Lower leg skin (tissue), 4 donors: Measurements from ENCODE around the gene MAL. TPM values are rescaled to one million over a fixed set of nuclear protein-coding genes. Genes with fewer than 3 reads are reported as not detected.

ENCODE experiments used
- DNase-seq, 2 donors: peaks; one replicate each; pipeline ENCODE4 v3.0.0-alpha.2; 2019; ENCODE audit warnings: low spot score in 2 of 2
- H3K4me3 ChIP-seq: fragments of 200-600 bp; sonication (generic); 2 replicates; pipeline ENCODE4 v1.5.1; 2017; ENCODE audit warnings: mild to moderate bottlenecking, low read depth; ENCODE audit not compliant: poor library complexity, severe bottlenecking
- CTCF ChIP-seq, 3 donors: fragments of 450-650 bp; IDR thresholded peaks; one replicate each; pipeline ENCODE4 v1.5.1; 2016; ENCODE audit warnings: antibody characterized with exemption in 3 of 3, mild to moderate bottlenecking in 3 of 3, moderate library complexity in 2 of 3
- POLR2A ChIP-seq, 2 donors: fragments of 450-650 bp; IDR thresholded peaks; one replicate each; pipeline ENCODE4 v1.6.1; 2016 to 2017; ENCODE audit warnings: antibody characterized with exemption in 2 of 2, mild to moderate bottlenecking in 1 of 2, moderate library complexity in 1 of 2
- WGBS, 2 donors: methylation state at CpG; one replicate each; pipeline ENCODE4 v1.1.5; 2018; 5-methylcytosine and 5-hydroxymethylcytosine counted together
- intact Hi-C: fragments of 100-400 bp; cut with DNase I; formaldehyde crosslinking; loops from one replicate; pipeline ENCODE4 v1.15.0; 2023; ENCODE audit warnings: low total_unique reads
- total RNA-seq, 4 donors: library from RNA; depleted of rRNA; stranded (reverse); fragments of >200 nt; gene quantifications; one replicate each; pipeline ENCODE4 v1.1.0, GENCODE V29; 2016

Gene MAL
- total RNA-seq, 4 donors from 2014 or later = 5.7 to 24.8 (median 9.4) TPM

GRCh38 chr2:94982156-94982555 lies 43.4 kb upstream of the MAL start:
- TF ChIP-seq POLR2A (IDR thresholded peaks at IDR 0.05) = no peak
- TF ChIP-seq CTCF (IDR thresholded peaks at IDR 0.05) = no peak
- WGBS, 2 donors = 60 to 64% methylated on average over 6 of the region's 6 CpGs
- no peak overlapping the region for H3K4me3 ChIP-seq
- DNase-seq = peak in 1 of 2 donors; percentile 29
- intact Hi-C loops = no loop called here

GRCh38 chr2:94982675-94983074 lies 42.8 kb upstream of the MAL start:
- H3K4me3 ChIP-seq = no peak overlapping the region
- peak in 1 of 2 donors; percentile 80 for DNase-seq
- WGBS, 2 donors = 24 to 35% methylated on average over 3 of the region's 3 CpGs
- intact Hi-C loops = no loop called here
- TF ChIP-seq CTCF (IDR thresholded peaks at IDR 0.05) (no peak), POLR2A (IDR thresholded peaks at IDR 0.05) (no peak)

GRCh38 chr2:94984964-94985575 lies 40.4 kb upstream of the MAL start:
- intact Hi-C loops = no loop called here
- DNase-seq = peak in 1 of 2 donors; percentile 77
- 51 to 56% methylated on average over 9 of the region's 9 CpGs for WGBS, 2 donors
- no peak overlapping the region for H3K4me3 ChIP-seq
- TF ChIP-seq CTCF (IDR thresholded peaks at IDR 0.05) (no peak), POLR2A (IDR thresholded peaks at IDR 0.05) (no peak)

- intact Hi-C loops = no loop called here
- no peak overlapping the region for H3K4me3 ChIP-seq
- WGBS, 2 donors = 78 to 82% methylated on average over 5 of the region's 5 CpGs
- TF ChIP-seq POLR2A (IDR thresholded peaks at IDR 0.05) (no peak), CTCF (IDR thresholded peaks at IDR 0.05) (no peak)
- DNase-seq = peak in 1 of 2 donors; percentile 54
These were observed 39.9 kb upstream of the MAL start for GRCh38 chr2:94985636-94986035.

- peak; percentile 25 to 62 for DNase-seq
- TF ChIP-seq POLR2A (IDR thresholded peaks at IDR 0.05) = no peak
- TF ChIP-seq CTCF (IDR thresholded peaks at IDR 0.05) = no peak
- H3K4me3 ChIP-seq = no peak overlapping the region
- 64 to 71% methylated on average over 3 of the region's 3 CpGs for WGBS, 2 donors
- intact Hi-C loops = no loop called here
These were observed 39.0 kb upstream of the MAL start for GRCh38 chr2:94986392-94986963.
